GM12875 (cell line): ENCODE results near the gene RBBP7.

Source experiments
- H3K4me3 ChIP-seq: one replicate; pipeline ENCODE4 v1.5.1; 2011; ENCODE audit warnings: low read depth, low read length, control low read depth
- TF ChIP-seq, protein P1 (sequence below): IDR thresholded peaks from 2 replicates; pipeline ENCODE4 v1.5.1; 2011; ENCODE audit warnings: low read depth, mild to moderate bottlenecking, control low read depth, inconsistent platforms, low read length, moderate library complexity, borderline replicate concordance; ENCODE audit not compliant: insufficient read depth

RBBP7 gene

DNA sequence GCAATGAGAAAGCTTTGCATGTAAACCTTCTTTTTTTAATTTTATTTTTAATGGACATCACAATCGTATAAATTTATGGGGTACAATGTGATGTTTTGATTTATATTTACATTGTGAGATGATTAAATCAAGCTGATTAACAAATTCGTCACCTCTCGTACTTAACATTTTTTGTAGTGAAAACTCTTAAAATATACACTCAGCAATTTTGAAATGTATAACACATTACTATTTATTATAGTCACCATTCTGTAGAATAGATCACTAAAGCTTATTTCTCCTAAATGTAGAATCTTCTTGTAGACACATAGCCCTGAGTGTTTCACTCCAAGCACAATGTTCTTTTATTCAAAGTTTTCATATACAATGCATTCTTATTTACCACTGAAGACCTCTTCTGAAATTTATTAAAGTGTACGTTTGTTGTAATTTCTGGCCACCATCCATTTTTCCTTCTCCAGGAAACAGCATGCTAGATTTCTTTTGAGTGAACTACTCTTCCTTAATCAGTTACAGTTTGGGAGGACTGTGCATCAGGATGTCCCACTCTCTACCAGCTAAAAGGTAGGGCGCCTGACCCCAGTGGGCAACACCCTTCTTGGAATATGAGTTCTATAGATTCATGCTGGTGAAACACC is 4.4 kb upstream of the RBBP7 start:
- TF ChIP-seq, protein P1, sequence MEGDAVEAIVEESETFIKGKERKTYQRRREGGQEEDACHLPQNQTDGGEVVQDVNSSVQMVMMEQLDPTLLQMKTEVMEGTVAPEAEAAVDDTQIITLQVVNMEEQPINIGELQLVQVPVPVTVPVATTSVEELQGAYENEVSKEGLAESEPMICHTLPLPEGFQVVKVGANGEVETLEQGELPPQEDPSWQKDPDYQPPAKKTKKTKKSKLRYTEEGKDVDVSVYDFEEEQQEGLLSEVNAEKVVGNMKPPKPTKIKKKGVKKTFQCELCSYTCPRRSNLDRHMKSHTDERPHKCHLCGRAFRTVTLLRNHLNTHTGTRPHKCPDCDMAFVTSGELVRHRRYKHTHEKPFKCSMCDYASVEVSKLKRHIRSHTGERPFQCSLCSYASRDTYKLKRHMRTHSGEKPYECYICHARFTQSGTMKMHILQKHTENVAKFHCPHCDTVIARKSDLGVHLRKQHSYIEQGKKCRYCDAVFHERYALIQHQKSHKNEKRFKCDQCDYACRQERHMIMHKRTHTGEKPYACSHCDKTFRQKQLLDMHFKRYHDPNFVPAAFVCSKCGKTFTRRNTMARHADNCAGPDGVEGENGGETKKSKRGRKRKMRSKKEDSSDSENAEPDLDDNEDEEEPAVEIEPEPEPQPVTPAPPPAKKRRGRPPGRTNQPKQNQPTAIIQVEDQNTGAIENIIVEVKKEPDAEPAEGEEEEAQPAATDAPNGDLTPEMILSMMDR, result no peak
- no peak overlapping the region for H3K4me3 ChIP-seq

DNA sequence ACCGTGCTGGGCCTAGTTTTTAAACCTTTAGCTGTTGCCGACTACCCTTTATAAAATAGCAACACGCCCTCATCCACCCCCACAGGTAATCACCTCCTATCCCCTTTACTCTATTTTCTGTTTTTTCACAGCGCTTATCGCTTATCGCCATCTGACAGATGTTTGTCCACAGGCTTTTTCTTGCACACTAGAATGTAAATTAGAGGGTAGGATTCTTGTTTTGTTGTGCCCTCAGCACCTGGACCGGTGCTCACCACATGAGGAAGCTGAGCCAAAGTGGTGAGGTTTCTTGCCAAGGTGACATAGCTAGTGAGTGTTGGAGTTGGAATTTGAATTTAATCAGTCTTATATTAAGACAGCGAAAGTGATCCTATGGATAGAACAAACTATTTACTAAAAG is 2.9 kb upstream of the RBBP7 start:
- no peak overlapping the region for H3K4me3 ChIP-seq
- TF ChIP-seq, protein P1, result no peak

DNA sequence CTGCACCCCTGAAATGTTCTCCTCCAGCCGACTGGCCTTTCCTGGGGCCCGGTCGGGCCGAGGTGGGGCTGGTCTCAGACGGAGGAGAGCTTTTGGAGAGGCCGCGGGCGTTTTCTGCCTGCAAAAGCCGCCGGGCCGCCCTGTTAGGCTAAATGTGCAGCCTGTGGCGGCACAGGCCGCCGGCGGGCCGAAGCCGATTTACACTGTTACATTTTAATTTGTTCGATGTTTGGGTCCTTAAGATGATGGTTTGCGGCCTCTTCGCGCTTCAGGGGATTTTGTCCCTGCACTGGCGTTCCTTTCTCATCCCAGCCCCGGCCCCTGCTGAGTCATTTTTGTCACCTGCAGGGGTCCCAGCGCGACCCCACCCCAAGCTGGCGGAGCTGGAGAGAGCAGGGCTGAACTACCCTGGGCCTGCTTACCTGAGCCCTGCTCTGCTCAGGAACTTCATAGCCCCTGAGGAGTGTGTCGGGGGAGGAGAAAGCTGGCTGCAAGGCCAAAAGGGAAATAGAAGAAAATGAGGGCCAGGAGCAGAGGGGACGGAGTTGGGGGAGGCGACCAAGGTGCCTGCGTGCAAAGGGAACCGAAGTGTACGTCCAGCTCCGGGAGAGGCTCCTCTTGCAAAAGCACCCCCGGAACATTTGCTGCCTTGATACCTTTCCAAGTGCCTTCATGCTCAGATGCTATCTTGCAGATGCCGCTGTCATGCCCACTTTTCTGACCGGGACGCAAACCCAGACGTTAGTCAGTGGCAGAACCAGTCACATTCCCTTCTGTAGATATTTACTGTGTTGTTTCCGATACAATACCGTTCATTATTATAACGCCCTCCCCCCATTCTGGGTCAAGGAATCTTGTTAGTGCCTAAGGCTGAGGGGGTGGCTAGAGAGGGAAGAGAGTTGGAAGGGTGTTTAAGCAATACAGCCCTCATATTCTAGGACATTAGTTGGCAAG is 977 bp upstream of the RBBP7 start:
- TF ChIP-seq, protein P1, result no peak
- H3K4me3 ChIP-seq, result peak overlapping the region; percentile 26

DNA sequence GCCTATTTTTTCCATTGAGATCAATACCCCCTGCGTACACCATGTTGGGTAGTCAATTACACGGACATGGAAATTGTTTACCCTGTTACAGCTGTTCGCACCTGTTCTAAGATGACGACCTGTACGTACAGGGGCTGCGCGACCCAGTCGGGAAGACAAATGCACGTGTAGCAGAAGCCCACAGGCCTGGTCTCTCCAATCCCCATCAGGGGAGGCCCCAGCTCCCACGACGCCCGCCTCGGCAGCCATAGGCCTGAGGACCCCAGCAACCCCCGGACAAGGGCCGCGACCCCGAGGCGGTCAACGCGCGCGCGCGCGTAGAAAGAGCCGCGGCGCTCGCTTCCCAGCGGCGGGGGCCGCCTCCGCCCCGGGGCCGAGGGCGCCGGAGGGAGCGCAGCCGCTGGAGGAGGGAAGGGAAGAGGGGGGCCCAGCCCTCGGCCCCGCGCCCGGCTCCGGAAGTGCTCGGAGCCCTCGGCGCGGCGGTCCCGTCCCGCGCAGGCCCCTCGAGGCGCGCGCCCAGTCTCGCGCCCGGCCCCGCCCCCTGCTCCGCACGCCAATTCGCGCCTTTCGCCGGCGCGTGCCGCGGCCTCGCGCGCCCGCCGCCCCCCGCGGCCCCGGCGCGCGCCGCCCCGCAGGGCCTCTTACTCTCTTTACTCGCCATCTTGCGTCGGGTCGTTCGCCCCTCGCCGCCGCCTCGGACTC is 618 bp downstream of the RBBP7 start:
- TF ChIP-seq, protein P1, result no peak
- peak overlapping the region; percentile 93 for H3K4me3 ChIP-seq

DNA sequence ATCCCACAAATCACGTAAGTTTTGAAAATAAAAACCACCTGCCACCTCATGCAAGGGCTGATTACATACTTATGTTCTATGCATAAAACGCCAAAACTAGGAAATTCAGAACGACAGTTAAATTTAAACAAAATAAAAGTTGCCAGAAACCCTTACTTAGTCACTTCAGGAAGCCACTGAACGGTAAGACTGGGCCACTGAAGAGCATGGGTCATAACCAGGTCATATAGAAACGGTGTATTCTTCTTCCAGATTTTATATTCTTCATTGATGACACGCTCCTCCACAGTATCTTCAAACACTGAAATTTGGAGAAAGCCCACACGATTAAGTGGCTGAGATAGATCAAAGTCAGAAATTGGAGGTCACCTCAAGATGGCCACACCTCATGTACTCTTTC is 1.2 kb downstream of the RBBP7 start:
- TF ChIP-seq, protein P1, result no peak
- H3K4me3 ChIP-seq, result peak overlapping the region; percentile 93

DNA sequence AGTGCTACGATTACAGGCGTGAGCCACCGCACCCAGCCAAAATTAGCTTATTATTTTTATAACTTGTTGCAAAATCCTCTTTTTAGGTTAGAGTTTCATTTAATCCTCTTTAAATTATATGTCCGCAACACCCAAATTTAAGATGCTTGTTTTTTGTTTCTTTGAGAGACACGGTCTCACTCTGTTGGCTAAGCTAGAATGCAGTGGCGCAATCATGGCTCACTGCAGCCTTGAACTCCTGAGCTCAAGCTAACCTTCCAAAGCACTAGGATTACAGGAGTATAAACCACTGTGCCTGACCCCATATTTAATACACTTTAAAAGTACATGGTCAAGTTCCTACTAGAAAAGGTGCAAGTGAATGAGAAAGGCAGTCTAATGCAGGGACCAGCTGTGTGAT is 2.2 kb downstream of the RBBP7 start:
- TF ChIP-seq, protein P1, result no peak
- H3K4me3 ChIP-seq, result no peak overlapping the region
